GM21526 (cell line): Measurements from ENCODE around the gene CTNNA3.

Source experiments
- ATAC-seq: cut with Tn5 transposase; IDR thresholded peaks from one replicate; pipeline ENCODE4 v1.9.1; 2021; ENCODE audit warnings: moderate library complexity; ENCODE audit not compliant: unreplicated experiment, low FRiP score

CTNNA3 gene

DNA sequence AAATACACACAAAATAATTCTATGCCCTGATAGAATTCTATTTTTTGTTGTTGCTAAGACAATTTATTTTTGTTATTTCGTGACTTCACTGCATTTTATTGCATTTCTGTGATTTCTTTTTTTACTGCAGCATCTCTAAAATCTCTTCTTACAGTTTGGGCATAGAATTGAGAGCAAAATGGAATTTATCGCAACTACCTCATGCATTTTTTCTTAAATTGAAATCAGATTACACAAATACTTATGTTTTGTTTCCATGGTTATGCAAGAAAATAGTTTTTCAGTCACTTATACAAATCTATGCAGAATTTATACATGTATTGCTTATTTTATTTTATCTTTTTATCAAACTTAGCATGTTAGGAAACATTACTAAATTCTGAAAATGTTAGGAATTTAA, 1552.0 kb downstream of the CTNNA3 start:
- ATAC-seq: no peak

DNA sequence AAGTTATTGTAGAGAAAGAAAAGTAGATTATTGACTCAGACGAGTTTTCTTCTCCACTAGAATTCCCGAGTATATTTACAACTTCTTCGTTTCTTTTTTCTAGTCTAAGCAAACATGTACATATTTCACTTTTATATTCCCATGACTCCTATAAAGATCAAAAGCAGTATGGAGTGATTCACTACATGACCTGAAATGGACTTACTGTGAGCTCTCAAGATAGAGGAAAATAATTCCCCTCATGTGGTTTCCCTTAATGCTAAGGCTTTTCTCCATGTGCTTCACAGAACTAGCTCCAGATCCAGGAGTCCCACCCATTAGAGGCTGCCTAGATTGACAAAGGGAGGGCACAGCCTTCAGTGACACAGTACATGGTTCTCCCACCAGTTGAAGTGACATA, 1593.2 kb downstream of the CTNNA3 start:
- no peak for ATAC-seq

DNA sequence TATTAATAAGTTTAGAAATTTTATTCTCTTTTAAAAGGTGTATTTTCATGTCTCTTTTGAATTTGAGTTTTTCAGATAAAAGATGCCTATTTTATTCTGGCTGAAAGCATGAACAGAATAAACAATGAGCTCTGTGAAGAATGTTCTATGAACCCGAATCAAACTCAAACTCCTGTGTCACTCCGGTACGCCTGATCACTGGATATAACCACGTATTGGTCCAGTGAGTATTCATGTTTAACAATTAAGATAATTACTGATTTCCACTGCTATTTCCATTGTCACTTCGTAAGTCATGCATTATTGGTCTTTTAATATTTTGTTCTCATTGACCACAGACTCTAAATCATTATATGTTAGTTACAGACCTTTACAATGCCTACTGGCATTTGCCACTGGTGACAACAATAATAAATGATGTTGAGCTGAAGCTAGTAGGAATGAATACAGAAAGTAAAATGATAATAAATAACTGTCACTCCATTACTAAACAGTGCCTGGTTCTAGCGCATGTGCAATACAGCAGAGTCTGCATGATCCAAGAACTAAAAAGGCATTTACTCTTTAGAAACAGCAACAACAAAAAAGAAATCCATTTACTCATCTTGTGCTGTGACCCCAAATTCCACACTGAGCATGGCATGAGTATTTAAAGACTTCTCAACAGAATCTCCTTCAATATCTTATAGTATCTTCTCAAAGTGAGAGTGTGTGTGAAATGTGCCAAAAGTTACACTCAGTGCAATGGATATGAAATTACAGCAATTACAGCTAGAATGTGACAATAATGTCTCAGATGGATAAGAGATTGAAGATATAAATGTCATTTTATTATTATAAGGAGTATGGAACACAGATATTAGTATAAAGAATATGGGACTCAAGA, 1597.2 kb downstream of the CTNNA3 start:
- ATAC-seq: no peak

DNA sequence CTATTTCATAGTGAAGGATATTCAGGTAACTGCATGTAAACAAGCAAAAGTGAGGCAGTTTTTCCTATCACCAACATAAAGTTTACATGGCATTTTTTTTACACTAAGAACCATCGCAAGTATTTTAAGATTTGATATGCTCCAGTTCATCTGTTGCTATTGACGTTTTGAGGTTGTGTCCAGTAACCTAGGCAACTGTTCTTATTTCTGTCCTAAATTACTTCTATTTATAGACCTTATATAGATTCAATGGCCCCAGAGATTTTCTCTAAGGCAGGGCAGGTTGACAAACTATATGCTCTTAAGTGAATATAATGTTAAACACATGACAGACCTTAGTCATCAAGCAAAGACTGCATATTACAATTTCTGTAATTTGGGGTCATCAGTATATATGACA, 1600.4 kb downstream of the CTNNA3 start:
- ATAC-seq: no peak

DNA sequence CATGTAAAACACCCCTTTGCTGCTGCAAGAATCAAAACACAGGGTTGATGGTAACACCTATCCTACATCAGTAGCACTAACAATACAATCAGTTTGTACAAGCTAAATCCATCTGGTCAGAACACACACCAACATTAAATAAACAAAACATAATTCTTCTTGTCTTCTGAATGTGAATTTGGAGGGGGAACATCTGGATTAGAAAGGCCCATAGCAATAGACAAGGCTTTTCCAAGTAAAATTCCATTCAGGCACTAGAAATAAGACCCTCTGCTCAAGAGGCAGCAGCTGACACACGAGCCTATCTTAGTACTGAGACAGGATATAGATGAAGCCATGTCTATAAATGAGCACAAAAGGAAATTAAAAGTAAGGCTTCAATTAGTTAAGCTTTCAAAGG, 1610.1 kb downstream of the CTNNA3 start:
- no peak for ATAC-seq

DNA sequence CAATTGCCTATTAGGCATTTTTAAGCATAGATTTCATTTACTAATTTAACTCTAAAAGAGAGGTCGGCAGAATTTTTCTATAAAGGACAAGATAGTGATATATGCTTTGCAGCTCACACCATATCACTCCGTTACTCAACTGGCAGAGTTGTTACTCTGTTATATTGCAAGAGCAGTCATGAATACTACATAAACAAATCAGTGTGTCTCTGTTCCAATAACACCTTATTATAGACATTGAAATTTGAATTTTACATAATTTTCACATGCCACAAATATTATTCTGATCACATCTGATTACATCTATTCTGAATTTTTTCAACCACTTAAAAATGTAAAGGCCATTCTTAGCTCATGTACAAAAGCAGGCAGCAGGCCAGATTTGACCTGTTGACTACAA, 1624.1 kb downstream of the CTNNA3 start:
- no peak for ATAC-seq

DNA sequence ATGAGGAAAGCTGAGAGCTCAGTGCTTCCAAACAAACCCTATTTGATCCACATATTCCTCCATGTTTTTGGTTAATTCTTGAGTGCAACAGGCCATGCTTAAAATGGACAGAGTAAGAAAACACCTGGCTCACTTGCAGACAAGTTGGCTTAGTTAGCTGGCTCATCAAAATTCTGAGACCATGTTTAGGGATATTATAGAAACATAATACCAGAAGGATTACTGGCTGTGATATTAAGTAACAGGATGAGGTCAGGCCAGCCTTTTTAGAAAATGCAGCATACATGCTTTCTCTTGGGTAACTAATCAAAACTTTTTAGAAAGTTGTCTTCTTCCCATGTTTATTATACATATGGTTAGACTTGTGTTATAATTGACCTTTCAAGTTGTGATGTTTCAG, 1637.4 kb downstream of the CTNNA3 start:
- ATAC-seq: no peak

DNA sequence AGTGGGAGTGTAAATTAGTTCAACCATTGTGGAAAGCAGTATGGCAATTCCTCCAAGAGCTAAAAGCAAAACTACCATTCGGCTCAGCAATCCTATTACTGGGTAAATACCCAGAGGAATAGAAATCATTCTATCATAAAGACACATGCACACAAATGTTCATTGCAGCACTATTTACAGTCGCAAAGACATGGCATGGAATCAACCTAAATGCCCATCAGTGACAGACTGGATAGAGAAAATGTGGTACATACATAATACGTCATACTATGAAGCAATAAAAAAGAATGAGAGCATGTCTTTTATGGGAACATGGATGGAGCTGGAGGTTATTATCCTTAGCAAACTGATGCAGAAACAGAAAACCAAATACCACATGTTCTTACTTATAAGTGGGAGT, 1646.7 kb downstream of the CTNNA3 start:
- ATAC-seq: no peak

DNA sequence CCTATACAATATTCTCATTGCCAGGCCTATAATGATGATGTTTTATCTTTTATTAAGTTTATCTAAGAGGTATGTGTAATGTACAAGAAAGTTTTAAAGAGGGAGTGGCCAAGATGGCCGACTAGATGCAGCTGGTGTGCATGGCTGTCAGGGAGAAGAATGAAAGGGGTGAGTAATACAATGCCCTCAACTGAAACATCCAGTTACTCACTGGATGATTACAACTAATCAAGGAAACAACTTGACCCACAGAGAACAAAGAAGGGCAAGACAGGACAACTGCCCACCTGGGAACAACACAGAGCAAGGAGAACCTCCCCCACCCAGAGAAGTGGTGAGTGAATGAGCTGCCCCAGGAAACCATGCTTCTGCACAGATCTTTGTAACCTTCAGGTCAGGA, 1650.1 kb downstream of the CTNNA3 start:
- ATAC-seq: no peak

DNA sequence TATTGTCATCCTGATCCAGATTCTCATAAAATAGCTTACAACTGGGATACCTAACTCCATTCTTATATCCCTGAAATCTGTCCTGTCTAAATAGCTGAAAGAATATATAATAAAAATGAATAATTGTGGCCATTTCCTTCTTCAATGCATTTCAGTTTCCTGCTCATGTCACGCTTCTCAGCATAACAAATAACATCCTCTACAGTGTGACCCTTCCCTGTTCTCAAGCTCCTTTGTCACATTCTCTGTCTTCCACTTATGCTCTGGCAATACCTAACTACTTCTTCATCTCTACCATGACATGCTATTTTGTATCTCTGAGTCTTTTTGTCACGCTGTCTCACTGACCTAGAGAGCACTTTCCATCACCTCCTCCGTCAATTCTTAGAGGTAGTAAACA, 1654.2 kb downstream of the CTNNA3 start:
- ATAC-seq: no peak

DNA sequence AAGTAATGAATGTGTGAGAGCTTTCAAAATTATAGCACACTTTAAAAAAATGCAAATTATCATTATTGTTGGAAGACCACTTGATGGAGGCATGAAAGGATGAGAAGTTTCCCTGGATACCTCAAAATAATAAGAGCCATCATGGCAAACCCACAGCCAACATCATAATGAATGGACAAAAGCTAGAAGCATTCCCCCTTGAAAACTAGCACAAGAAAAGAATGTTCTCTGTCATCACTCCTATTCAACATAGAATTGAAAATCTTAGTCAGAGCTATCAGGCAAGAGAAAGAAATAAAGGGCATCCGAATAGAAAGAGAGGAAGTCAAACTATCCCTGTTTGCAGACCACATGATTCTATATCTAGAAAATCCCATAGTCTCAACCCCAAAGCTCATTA, 1657.4 kb downstream of the CTNNA3 start:
- ATAC-seq: no peak

DNA sequence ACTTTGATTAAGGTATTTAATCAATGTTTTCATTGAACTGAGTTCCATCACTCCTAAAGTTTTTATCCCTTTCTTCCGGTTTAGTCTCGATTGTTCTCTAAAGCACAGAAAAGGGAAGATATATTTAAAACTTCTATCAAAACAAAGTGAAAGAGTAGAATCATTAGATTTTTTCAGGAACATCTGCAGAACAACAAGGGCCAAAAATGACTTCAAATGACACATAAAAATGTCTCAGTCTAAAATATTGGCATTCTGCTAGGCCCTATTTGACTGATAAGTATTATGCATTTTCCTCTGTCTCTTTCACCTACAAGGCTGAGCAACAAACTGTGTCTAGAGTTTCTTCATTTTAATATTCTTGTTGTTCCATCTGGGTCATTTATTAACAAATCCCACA, 1669.7 kb downstream of the CTNNA3 start:
- ATAC-seq: no peak

DNA sequence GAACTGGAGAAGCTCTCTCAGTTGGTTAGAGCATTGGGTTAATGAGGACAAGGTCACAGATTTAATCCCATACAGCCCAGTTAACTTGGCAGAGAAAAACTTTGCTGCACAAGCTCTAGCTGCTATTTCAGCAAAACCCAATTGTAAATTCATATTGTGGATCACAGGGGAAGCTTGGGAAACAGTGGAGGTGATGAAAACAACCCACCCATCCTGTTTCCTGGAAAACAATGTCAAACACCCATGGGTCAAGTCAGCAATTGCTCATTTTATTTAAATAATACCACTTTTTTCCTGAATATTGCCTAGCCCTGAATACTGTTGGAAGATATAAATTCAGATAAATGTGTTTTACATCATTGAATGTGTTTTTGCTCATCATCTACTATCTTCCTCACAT, 1670.8 kb downstream of the CTNNA3 start:
- ATAC-seq: no peak

DNA sequence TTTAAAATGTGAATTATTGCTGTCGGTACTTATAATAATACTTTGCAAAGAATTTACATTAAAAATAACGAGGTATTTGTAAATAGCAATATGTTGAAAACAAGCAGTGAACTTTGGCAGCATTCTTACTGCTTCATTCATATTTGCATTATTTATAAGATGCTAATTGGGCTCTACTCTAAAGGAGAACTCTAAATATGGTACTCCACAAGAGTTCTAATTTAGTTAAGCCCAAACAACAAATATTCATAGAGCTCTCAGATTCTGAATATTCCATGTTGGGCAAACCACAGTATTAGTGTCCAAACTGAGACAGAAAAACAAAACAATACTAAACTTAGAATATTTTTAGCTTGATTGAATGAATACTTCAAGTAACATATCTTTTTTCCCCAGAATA, 1674.6 kb downstream of the CTNNA3 start:
- ATAC-seq: no peak

DNA sequence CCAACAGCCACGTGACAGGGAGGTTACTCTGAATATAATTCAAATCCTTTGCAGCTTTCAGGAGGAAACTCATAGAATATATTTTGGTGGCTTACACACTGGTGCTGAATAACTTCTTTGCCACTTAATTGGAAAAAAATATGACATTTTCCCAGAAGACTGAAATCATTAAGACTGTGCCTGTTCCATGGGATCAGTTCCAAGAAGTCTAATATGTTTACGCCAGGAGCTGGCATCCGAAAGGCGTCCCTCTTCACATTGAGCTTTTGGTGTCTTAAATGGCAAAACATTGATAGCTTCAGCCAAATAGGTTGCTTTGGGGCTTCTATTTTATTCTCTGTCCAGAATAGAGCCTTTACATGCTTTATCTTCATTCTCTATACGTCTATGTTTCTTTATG, 1687.8 kb downstream of the CTNNA3 start:
- no peak for ATAC-seq

DNA sequence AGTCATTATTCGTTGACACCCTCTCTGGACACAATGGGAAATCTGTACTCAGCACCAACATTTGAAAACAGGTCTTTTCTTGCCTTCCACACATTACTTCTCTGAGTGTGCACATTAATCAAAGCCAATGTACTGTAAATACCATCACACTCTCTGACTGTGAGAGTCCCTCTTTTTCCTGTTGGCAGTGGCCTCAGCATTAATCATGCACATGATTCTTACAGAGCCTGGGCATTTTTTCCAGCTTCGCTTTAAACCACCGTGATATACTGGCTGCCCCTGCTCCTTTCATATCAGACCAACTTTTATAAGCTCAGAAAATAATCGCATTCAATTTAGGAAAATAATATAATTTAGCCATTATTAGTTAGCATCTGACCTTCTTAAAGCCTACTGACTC, 1689.6 kb downstream of the CTNNA3 start:
- ATAC-seq: no peak

DNA sequence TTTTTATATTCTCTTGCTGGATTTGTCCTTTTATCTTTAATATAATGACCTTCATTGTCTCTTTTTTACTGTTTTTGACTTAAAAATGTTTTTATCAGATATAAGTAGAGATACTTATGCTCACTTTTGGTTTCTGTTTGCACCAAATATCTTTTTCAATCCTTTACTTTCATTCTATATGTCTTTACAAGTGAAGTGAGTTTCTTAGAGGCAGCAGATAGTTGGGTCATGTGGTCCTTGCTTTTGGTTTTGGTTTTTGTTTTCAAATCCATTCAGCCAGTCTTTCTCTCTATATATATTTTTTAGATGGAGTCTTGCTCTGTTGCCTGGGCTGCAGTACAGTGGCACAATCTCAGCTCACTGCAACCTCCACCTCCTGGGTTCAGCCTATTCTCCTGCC, 1702.5 kb downstream of the CTNNA3 start:
- no peak for ATAC-seq

DNA sequence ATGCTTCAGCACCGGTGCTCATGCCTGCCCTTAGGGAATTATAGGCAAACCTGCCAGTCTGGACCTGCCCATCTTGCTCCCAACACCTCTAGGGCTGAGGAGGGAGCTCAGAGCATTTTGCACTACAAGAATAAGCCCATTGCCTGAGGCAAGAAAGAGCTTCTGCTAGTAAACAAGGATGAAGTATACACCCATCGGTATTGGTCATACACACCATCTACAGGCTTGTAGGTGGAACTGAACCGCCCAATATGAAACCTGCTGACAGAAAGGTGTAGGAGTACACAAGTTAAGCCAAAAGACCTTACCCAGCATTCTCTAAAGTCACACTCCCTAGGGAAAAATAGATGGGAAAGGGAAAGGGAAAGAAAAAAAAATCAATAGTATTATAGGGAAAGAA, 1727.1 kb downstream of the CTNNA3 start:
- no peak for ATAC-seq

DNA sequence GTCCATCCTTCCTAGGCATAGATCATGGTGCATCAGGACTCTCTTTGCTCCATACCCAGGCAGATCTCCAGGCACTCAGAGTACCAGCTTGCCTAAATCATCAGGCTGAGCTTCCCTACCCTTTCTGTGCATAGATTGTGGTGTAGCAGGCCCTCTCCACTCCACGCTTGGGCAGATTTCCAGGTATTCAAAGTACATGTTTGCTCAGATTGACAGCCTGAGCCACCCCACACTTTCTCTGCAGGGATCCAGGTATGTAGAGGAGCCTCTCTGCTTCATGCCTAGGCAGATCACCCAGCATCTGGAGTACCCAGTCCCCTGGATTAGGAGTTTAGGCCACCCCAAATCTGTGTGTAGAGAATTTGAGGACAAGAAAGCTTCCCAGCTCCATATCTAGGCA, 1727.6 kb downstream of the CTNNA3 start:
- ATAC-seq: no peak

DNA sequence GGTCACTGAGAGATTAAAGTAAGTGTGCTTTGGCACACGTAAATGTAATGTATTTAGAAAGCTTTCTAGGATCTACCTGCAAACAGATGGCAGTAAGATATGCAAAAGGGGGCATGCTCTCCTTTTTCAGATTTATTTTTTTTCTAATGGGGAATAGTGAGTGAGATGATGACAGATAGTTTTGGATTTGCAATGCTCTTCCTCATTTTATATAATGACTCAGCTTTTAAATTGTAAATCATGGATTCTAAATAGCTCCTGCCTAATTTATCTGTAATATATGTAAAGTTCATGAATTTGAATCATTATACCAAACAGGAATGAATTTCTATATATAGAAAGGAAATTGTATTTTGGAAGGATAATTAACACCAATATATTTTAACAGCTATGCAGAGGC, 1731.8 kb downstream of the CTNNA3 start:
- ATAC-seq: no peak

DNA sequence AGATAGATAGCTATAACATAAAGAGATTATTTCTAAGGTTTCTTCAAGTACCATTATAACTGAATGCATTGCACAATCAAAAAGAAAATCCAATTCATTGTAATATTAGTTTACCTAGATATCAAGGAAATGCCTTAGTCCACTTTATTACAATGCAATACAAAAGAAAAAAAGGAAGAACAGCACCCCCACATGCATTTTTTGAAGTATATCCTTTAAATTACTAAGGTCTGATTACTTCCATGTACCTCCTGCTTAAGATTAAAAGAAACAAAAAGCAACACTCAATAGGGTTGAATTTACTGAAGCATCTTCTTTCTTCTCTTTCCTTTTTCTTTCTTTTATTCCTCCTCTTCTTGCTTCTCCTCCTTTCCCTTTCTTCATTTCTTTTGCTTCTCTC, 1743.9 kb downstream of the CTNNA3 start:
- ATAC-seq: no peak

DNA sequence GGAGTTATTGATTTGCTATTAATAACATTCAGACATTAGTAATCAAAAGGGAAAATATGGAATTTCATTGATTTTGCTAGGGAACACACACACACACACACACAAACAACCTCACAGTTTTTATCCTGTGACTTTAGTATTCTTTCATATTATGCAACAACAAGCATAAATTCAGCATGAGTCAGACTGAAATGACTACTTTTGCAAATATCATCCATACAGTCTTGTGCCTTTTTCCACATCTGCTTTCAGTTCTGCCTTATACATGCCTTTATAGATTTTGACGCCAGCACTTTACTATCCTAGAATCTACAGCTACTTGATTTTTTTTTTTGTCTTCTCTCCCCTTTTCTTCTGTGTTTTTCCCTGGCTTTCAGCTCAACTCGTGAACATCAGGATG, 1745.9 kb downstream of the CTNNA3 start:
- no peak for ATAC-seq

DNA sequence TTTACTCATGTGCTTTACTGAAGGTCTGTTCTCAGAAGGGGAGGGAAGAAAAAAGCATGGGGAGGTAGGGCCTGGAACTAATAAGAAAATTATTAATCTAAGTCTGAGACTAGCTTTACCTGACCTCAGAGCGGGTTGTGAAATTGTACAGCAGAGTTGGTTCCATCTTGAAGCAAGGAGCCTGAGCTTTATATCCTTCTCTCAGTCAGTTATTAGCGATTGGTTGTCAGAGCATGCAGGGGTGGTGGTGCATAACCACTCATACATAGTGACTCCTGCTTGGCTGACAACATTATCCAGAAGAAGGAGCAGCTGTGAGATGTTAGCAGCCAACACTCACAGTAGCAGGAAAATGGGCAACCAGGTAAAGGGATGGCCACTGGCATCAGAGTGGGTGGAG, 1746.5 kb downstream of the CTNNA3 start:
- no peak for ATAC-seq
